Measurements from ENCODE around the gene UNC5C. TPM values are rescaled to one million over a fixed set of nuclear protein-coding genes. Genes with fewer than 3 reads are reported as not detected.

UNC5C gene
- polyA plus RNA-seq, 1 of the 3 experiments (the other 2 are of a cell fraction), result 3.3 TPM

- H3K4me3 ChIP-seq (ENCODE audit: low read depth in 2 of 2, low read length in 1 of 2), result no peak overlapping the region
- peak overlapping the region; percentile 58 to 74; a peak in 3 of 4 replicates for H3K27ac ChIP-seq (ENCODE audit: low read depth in 2 of 2, low read length in 1 of 2)
- ChIA-PET POLR2A (no interaction called here), CTCF (interaction anchor here (0.6 to 9.4 kb wide), 4 partner anchors 36 to 144 kb away, joined by 3 to 183 read pairs (median 6); partner anchors contain the start of gene UNC5C)
- WGBS (ENCODE audit: low lambda C conversion rate), result 30% methylated on average over 1 of the region's 1 CpG
- peaks cover 31% of the 10 kb centered on the region for H3F3A ChIP-seq (replicated peaks; ENCODE audit: insufficient read depth)
- TF ChIP-seq SIN3A (IDR thresholded peaks at IDR 0.05; ENCODE audit: borderline replicate concordance, low read depth, low read length) (no peak), TCF12 (IDR thresholded peaks at IDR 0.05) (0 out of 2 replicates have a peak, but pooled peaks have one; percentile 14), FOSL2 (IDR thresholded peaks at IDR 0.05; ENCODE audit: borderline replicate concordance, low read depth) (peak; percentile 31; the same call in 1 of the 2 replicates)
- no peaks in the 10 kb centered on the region for H3K9me2 ChIP-seq
- H2AFZ ChIP-seq (ENCODE audit: low read depth), result no peak overlapping the region
- no peaks in the 10 kb centered on the region for H3K9me3 ChIP-seq
- H4K20me1 ChIP-seq (ENCODE audit: insufficient read depth), result no peaks in the 10 kb centered on the region
- no peaks in the 10 kb centered on the region for H3K27me3 ChIP-seq (ENCODE audit: insufficient read depth)
- H3K4me2 ChIP-seq, result no peak overlapping the region
- no peak overlapping the region for H3K9ac ChIP-seq
- H3K79me2 ChIP-seq (ENCODE audit: insufficient read depth), result no peaks in the 10 kb centered on the region
- peaks cover 13 to 32% of the 10 kb centered on the region in 2 experiments; a peak in 3 of 4 replicates for H3K4me1 ChIP-seq (ENCODE audit: control insufficient read depth in 1 of 2, insufficient read depth in 2 of 2, low read depth in 1 of 2, low read length in 1 of 2)
- H3K36me3 ChIP-seq (replicated peaks in 1 of 2; ENCODE audit: control insufficient read depth in 1 of 2, insufficient read depth in 2 of 2, low read length in 1 of 2), result no peaks in the 10 kb centered on the region
- no peak for DNase-seq
These were observed 41.6 kb downstream of the UNC5C start for GRCh38 chr4:95507147-95507546.

GRCh38 chr4:95506264-95506663, 42.5 kb downstream of the UNC5C start:
- 82% methylated on average over 4 of the region's 4 CpGs for WGBS (ENCODE audit: low lambda C conversion rate)
- TF ChIP-seq PBX3 (IDR thresholded peaks at IDR 0.05) (peak; percentile 69), JUND (IDR thresholded peaks at IDR 0.05) (peak; percentile 38), ELF1 (IDR thresholded peaks at IDR 0.05) (no peak), TCF12 (IDR thresholded peaks at IDR 0.05) (peak; percentile 18; the same call in 1 of the 2 replicates), NFIC (IDR thresholded peaks at IDR 0.05; ENCODE audit: borderline replicate concordance) (peak; percentile 40; the same call in 1 of the 2 replicates)
- H3K9ac ChIP-seq, result no peak overlapping the region
- H3K27me3 ChIP-seq (ENCODE audit: insufficient read depth), result no peaks in the 10 kb centered on the region
- H2AFZ ChIP-seq (ENCODE audit: low read depth), result no peak overlapping the region
- H3K27ac ChIP-seq (ENCODE audit: low read depth in 2 of 2, low read length in 1 of 2), result peak overlapping the region in 1 of 2 experiments; percentile 28; a peak in 2 of 4 replicates
- H3K4me2 ChIP-seq, result no peak overlapping the region
- no peaks in the 10 kb centered on the region for H3K9me2 ChIP-seq
- no peaks in the 10 kb centered on the region for H3K9me3 ChIP-seq
- ChIA-PET POLR2A (no interaction called here), CTCF (interaction anchor here (9.4 kb wide), 1 partner anchor 37 kb away, joined by 183 read pairs; the partner anchor contains the start of gene UNC5C)
- no peak overlapping the region for H3K4me3 ChIP-seq (ENCODE audit: low read depth in 2 of 2, low read length in 1 of 2)
- H4K20me1 ChIP-seq (ENCODE audit: insufficient read depth), result no peaks in the 10 kb centered on the region
- peaks cover 31% of the 10 kb centered on the region for H3F3A ChIP-seq (replicated peaks; ENCODE audit: insufficient read depth)
- peaks cover 13 to 23% of the 10 kb centered on the region in 2 experiments; a peak in 3 of 4 replicates for H3K4me1 ChIP-seq (ENCODE audit: control insufficient read depth in 1 of 2, insufficient read depth in 2 of 2, low read depth in 1 of 2, low read length in 1 of 2)
- DNase-seq, result no peak
- no peaks in the 10 kb centered on the region for H3K79me2 ChIP-seq (ENCODE audit: insufficient read depth)
- H3K36me3 ChIP-seq (replicated peaks in 1 of 2; ENCODE audit: control insufficient read depth in 1 of 2, insufficient read depth in 2 of 2, low read length in 1 of 2), result peaks cover 0 to 3% of the 10 kb centered on the region in 2 experiments

- no peak overlapping the region for H3K4me3 ChIP-seq (ENCODE audit: low read depth in 2 of 2, low read length in 1 of 2)
- H3K9ac ChIP-seq, result no peak overlapping the region
- no peak overlapping the region for H3K4me2 ChIP-seq
- CTCF ChIA-PET, result no interaction called here
- POLR2A ChIA-PET, result no interaction called here
- H4K20me1 ChIP-seq (ENCODE audit: insufficient read depth), result no peaks in the 10 kb centered on the region
- H3F3A ChIP-seq (replicated peaks; ENCODE audit: insufficient read depth), result peaks cover 31% of the 10 kb centered on the region
- H3K9me2 ChIP-seq, result no peaks in the 10 kb centered on the region
- no peaks in the 10 kb centered on the region for H3K79me2 ChIP-seq (ENCODE audit: insufficient read depth)
- peaks cover 13 to 19% of the 10 kb centered on the region in 2 experiments; a peak in 3 of 4 replicates for H3K4me1 ChIP-seq (ENCODE audit: control insufficient read depth in 1 of 2, insufficient read depth in 2 of 2, low read depth in 1 of 2, low read length in 1 of 2)
- peak overlapping the region; percentile 34 to 42 for H3K27ac ChIP-seq (ENCODE audit: low read depth in 2 of 2, low read length in 1 of 2)
- no peak overlapping the region; the same call in 1 of the 2 replicates for H2AFZ ChIP-seq (ENCODE audit: low read depth)
- no peak for TF ChIP-seq EP300 (IDR thresholded peaks at IDR 0.05; ENCODE audit: borderline replicate concordance in 1 of 2, low read depth in 1 of 2, low read length in 1 of 2)
- TF ChIP-seq TAF1 (IDR thresholded peaks at IDR 0.05; ENCODE audit: borderline replicate concordance, low read depth, low read length), result no peak
- no peak for TF ChIP-seq CHD2 (IDR thresholded peaks at IDR 0.05; ENCODE audit: low read length, partially characterized antibody)
- H3K27me3 ChIP-seq (ENCODE audit: insufficient read depth), result no peaks in the 10 kb centered on the region
- no peaks in the 10 kb centered on the region for H3K9me3 ChIP-seq
- DNase-seq, result no peak
- H3K36me3 ChIP-seq (replicated peaks in 1 of 2; ENCODE audit: control insufficient read depth in 1 of 2, insufficient read depth in 2 of 2, low read length in 1 of 2), result peaks cover 0 to 3% of the 10 kb centered on the region in 2 experiments
These were observed 43.0 kb downstream of the UNC5C start for GRCh38 chr4:95505799-95506198.
